ENCODE measurements around the gene RPL27. TPM values are rescaled to one million over a fixed set of nuclear protein-coding genes. Genes with fewer than 3 reads are reported as not detected.

The RPL27 gene
- total RNA-seq, 1 donor from 2014 or later = 1,133 TPM

DNA sequence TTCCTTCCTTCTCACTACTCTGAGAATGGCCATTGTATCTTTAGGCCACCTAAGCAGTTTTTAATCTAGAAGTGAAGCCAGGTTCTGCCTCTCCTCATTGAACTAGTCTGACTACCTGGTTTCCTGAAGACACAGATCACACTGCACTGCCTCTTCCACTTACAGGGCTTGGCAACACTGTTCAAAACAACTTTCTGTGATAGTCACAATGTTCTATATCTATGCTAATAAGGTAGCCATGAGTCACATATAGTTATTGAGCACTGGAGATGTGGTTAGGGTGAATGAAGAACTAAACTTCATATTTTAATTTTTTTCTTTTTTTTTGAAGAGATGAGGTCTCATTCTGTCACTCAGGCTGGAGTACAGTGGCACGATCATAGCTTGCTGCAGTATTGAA is 53.8 kb downstream of the RPL27 start:
- DNase-seq (ENCODE audit: low spot score) = no peak

Other genes starting within 250 kb of the RPL27 start
- 41.9 TPM for gene RAMP2, start 237.2 kb upstream of the RPL27 start, total RNA-seq
- 54.0 TPM for gene VPS25, start 225.0 kb upstream of the RPL27 start, total RNA-seq
- not detected for gene WNK4, start 217.8 kb upstream of the RPL27 start, total RNA-seq
- gene COA3, start 199.7 kb upstream of the RPL27 start, total RNA-seq = 80.4 TPM
- 0.75 TPM for gene CNTD1, start 199.6 kb upstream of the RPL27 start, total RNA-seq
- 101 TPM for gene BECN1, start 174.1 kb upstream of the RPL27 start, total RNA-seq
- 113 TPM for gene PSME3, start 165.0 kb upstream of the RPL27 start, total RNA-seq
- 3.6 TPM for gene AOC2, start 153.8 kb upstream of the RPL27 start, total RNA-seq
- gene AOC3, start 147.2 kb upstream of the RPL27 start, total RNA-seq = 89.9 TPM
- not detected for gene G6PC1, start 97.6 kb upstream of the RPL27 start, total RNA-seq
- gene AARSD1, start 34.0 kb upstream of the RPL27 start, total RNA-seq = 69.1 TPM
- 2.7 TPM for gene PTGES3L, start 18.3 kb upstream of the RPL27 start, total RNA-seq
- 24.7 TPM for gene RUNDC1, start 17.9 kb upstream of the RPL27 start, total RNA-seq
- gene IFI35, start 8.4 kb downstream of the RPL27 start, total RNA-seq = 30.5 TPM
- gene VAT1, start 24.0 kb downstream of the RPL27 start, total RNA-seq = 128 TPM
- gene RND2, start 26.8 kb downstream of the RPL27 start, total RNA-seq = 3.0 TPM
- gene BRCA1, start 126.9 kb downstream of the RPL27 start, total RNA-seq = 9.7 TPM
- gene NBR1, start 172.8 kb downstream of the RPL27 start, total RNA-seq = 84.7 TPM
- gene TMEM106A, start 213.5 kb downstream of the RPL27 start, total RNA-seq = 15.5 TPM
- not detected for gene CCDC200, start 230.2 kb downstream of the RPL27 start, total RNA-seq
- gene RNU2-1, start 235.6 kb downstream of the RPL27 start, total RNA-seq = 1,456 TPM

Data from ureter (tissue), 1 donor.